OCI-LY1 (cell line): ENCODE results near the gene ZNF74.
"Not testable (repeated sequence)": the region's sequence is repeated elsewhere in the genome, so short reads cannot be mapped to it uniquely, and the experiment has no call there.

ENCODE experiments used
- CTCF ChIP-seq: fragments of 200-600 bp; sonication (generic), shearing (Covaris generic); IDR thresholded peaks from 2 replicates; pipeline ENCODE4 v1.5.1; 2017; ENCODE audit warnings: mild to moderate bottlenecking, antibody characterized with exemption, low read length, moderate library complexity, mixed read lengths
- EZH2 ChIP-seq: fragments of 200-600 bp; sonication (generic), shearing (Covaris generic); IDR thresholded peaks from 2 replicates; pipeline ENCODE4 v1.8.0; 2017; ENCODE audit warnings: borderline replicate concordance, mixed run types, mild to moderate bottlenecking, antibody characterized with exemption, low read length, moderate library complexity, mixed read lengths

GRCh38 chr22:20362403-20362802 lies 31.5 kb upstream of the ZNF74 start:
- TF ChIP-seq CTCF, EZH2: not testable (repeated sequence)
